ENCODE measurements around the gene NT5M.

- no peak for TF ChIP-seq CTCF (conservative IDR thresholded peaks at IDR 0.05; ENCODE audit: low read length)
- TF ChIP-seq EZH2phosphoT487 (IDR thresholded peaks at IDR 0.05; ENCODE audit: borderline replicate concordance), result no peak
These were observed 52.3 kb downstream of the NT5M start for GRCh38 chr17:17355426-17355825.
